Activated naive CD8-positive, alpha-beta T cell treated with anti-CD3 and anti-CD28 coated beads, Interleukin-2, amount 50 U/mL, for 24 hours (primary cell): Measurements from ENCODE around the gene BORCS5.
A peak's percentile ranks its signal among the peaks of the same experiment; 100 is the strongest.
"Not testable (repeated sequence)": the region's sequence is repeated elsewhere in the genome, so short reads cannot be mapped to it uniquely, and the experiment has no call there.

Experiments used
- ATAC-seq: fragments of 150-1000 bp; cut with Tn5 transposase; one replicate; pipeline ENCODE4 v1.10.0; 2021
- DNase-seq: peaks from one replicate; pipeline ENCODE4 v3.0.0; 2021
- H3K27ac Mint-ChIP-seq: one replicate; pipeline ENCODE4 v1.8.0; 2021; ENCODE audit warnings: mild to moderate bottlenecking, mixed read lengths
- H3K27me3 Mint-ChIP-seq: one replicate; pipeline ENCODE4 v1.8.0; 2021; ENCODE audit warnings: mixed read lengths
- H3K36me3 Mint-ChIP-seq: one replicate; pipeline ENCODE4 v1.8.0; 2021; ENCODE audit warnings: low read depth, mixed read lengths
- H3K4me1 Mint-ChIP-seq: one replicate; pipeline ENCODE4 v1.8.0; 2021; ENCODE audit warnings: mixed read lengths
- H3K4me3 Mint-ChIP-seq: one replicate; pipeline ENCODE4 v1.8.0; 2021; ENCODE audit warnings: mild to moderate bottlenecking, moderate library complexity, mixed read lengths
- H3K9me3 Mint-ChIP-seq: one replicate; pipeline ENCODE4 v1.8.0; 2021; ENCODE audit warnings: mixed read lengths

The BORCS5 gene

GRCh38 chr12:12502130-12502814, 145.4 kb downstream of the BORCS5 start:
- not testable (repeated sequence) for H3K27me3 Mint-ChIP-seq, H3K9me3 Mint-ChIP-seq, H3K4me3 Mint-ChIP-seq, ATAC-seq, DNase-seq
- Mint-ChIP-seq H3K36me3 (peaks cover 31% of the 10 kb centered on the region), H3K27ac (peak overlapping the region; percentile 96), H3K4me1 (peaks cover 72% of the 10 kb centered on the region)

DNA sequence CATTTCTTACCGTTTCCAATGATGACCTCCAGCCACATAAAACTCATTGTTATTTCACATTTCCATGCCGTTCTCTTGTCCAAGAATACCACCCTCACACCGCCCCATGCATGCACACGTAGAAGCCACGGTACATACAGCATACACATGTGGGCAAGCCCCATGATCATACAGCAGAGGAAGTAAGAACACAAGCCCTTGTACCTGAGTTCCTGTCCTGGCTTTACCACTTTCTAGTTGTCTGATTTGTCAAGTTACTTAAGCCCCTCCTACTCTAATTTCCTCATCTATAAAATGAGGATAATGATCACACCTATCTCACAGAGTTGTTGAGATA, 145.9 kb downstream of the BORCS5 start:
- Mint-ChIP-seq H3K27ac (peak overlapping the region; percentile 96), H3K27me3 (no peaks in the 10 kb centered on the region), H3K36me3 (peaks cover 29% of the 10 kb centered on the region), H3K4me1 (peaks cover 74% of the 10 kb centered on the region), H3K4me3 (no peak overlapping the region), H3K9me3 (no peaks in the 10 kb centered on the region)
- DNase-seq: no peak
- no peak for ATAC-seq

DNA sequence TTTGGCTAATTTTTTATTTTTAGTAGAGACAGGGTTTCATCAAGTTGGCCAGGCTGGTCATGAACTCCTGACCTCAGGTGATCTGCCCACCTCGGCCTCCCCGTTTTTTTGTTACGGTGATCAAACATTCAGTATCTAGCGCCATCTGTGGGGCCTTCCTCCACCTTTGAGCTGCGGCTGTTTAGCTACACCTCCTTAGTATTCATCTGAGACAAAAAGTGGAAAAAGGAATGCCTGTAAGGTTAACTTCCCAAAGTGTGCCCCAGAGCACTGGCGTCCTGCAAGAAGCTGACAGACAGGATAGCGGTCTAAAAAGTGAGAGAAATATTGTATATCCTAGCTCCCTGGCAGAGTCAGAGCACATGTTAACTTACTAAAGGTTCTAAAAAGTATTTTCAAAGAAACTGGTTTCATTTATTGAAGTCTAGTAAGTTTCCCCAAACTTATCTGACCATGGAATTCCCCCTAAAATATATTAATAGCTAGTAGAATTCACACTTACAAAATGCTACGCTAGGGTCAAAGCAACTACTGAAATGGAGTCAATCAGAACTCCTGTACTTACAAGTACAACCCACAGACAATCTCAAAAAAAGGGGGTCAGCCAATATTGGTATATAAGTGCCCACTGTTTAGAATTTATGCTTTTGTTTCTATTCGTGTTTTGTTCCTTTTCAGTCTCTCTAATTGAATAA, 146.7 kb downstream of the BORCS5 start:
- peak overlapping the region; percentile 96 for H3K27ac Mint-ChIP-seq
- H3K27me3 Mint-ChIP-seq: no peaks in the 10 kb centered on the region
- peak; percentile 48 for DNase-seq
- peak overlapping the region; percentile 50 for H3K4me3 Mint-ChIP-seq
- H3K4me1 Mint-ChIP-seq: peaks cover 81% of the 10 kb centered on the region
- H3K9me3 Mint-ChIP-seq: no peaks in the 10 kb centered on the region
- peaks cover 33% of the 10 kb centered on the region for H3K36me3 Mint-ChIP-seq
- peak; percentile 12 for ATAC-seq

DNA sequence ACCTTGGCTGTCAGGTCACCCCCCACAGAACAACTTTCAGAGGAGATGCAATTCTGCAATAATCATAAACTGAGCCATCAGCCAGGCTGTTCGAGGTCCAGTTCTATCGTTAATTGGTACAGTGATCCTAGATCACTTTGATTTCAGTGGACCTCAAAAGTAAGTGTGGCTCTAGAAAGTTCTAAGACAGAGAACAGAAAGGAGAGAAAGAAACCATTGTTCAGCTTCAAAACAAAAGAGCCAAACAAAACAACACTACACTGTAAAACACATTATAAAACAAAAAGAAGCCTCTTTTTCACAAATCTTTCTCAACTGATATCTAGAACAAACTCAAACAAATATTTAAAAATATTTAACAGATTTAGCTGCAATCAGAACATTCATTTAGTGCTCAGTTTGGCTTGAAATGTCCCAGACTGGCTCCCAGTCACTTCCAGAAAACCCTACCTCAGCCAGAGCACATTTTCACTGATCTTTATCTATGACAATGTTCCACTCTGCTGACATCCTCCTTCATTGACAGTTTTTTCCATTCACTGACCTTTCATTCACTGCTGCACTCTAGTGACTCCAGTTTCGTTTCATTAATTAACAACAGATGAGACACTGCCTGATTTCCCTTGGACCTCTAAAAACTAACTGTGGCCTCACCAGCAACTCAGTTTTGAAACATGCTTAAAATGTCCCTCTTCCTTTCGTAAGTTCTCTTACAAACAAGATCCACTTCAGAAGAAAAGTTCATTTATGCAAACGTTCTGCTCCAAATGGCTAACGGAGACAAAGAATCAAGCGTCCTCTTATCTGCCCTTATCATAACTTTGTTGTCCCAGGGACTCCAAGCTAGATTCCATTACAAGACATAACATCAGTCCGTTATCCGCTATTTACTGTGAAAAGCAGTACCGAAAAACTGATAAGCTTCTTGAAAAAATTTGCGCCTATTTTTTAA, 148.9 kb downstream of the BORCS5 start:
- DNase-seq (no peak), ATAC-seq (peak; percentile 94)
- Mint-ChIP-seq H3K4me3 (peak overlapping the region; percentile 54), H3K27me3 (no peaks in the 10 kb centered on the region), H3K27ac (peak overlapping the region; percentile 96), H3K4me1 (peaks cover 90% of the 10 kb centered on the region), H3K9me3 (no peaks in the 10 kb centered on the region), H3K36me3 (peaks cover 30% of the 10 kb centered on the region)

DNA sequence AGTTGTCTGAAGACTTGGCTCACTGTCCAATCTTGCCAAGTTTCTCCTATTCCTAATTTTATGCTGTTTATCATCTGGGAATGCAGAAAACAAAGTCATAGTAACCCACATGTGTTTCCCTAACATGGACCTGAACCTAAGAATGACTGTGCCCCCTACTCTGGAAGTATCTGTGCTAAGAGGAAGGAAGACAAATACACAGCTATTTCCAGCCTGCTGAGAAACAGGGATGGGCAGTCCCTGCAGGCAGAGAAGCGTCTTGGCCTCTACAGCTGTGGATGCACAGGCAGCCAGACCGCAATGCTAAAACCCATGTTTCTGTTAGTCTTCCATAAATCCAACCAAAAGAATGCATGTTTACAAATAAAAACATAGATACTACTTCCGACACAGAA, 149.6 kb downstream of the BORCS5 start:
- no peaks in the 10 kb centered on the region for H3K9me3 Mint-ChIP-seq
- ATAC-seq (no peak), DNase-seq (no peak)
- H3K27me3 Mint-ChIP-seq: no peaks in the 10 kb centered on the region
- H3K27ac Mint-ChIP-seq: peak overlapping the region; percentile 96
- H3K4me1 Mint-ChIP-seq: peaks cover 83% of the 10 kb centered on the region
- H3K4me3 Mint-ChIP-seq: peak overlapping the region; percentile 48
- peaks cover 25% of the 10 kb centered on the region for H3K36me3 Mint-ChIP-seq

DNA sequence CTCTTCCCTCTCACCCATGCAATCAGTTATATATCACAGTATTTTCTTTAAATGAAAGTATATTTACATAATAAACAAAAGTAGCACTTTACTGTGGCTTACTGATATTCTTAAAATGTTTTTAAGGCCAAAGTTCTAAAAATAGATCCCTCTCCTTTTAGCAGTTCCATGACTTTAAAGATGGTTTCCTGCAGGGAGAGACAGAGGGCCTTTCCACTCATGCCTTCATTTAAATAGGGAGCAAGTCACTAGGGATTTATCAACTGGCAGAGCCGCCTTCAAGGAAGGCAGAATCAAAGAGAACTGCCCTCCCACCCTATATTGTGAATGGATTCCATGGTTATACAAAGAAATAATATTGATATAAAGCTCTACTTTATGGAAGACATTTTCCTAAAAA, 150.2 kb downstream of the BORCS5 start:
- Mint-ChIP-seq H3K9me3 (no peaks in the 10 kb centered on the region), H3K36me3 (peaks cover 25% of the 10 kb centered on the region), H3K4me3 (no peak overlapping the region), H3K27ac (peak overlapping the region; percentile 96), H3K4me1 (peaks cover 80% of the 10 kb centered on the region), H3K27me3 (no peaks in the 10 kb centered on the region)
- DNase-seq (no peak), ATAC-seq (no peak)

DNA sequence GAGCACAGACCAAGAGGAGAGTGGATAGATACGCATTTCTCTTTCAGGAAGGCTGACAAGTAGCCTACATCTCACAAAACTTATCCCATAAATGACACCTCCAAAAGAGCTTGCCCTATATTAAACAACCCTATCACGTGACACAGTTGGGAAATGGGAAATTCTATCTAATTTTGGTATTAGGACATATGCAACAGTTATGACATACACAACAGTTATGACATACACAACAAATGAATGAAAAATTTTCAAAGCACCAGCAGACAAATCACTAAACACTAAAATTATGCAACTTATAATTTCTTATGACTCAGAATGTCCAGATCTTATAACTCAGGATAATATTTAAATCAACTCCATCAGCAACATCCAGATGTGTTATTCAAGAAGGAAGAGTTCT, 151.7 kb downstream of the BORCS5 start:
- no peaks in the 10 kb centered on the region for H3K27me3 Mint-ChIP-seq
- no peak overlapping the region for H3K27ac Mint-ChIP-seq
- DNase-seq (no peak), ATAC-seq (no peak)
- H3K36me3 Mint-ChIP-seq: peaks cover 17% of the 10 kb centered on the region
- H3K4me3 Mint-ChIP-seq: no peak overlapping the region
- peaks cover 68% of the 10 kb centered on the region for H3K4me1 Mint-ChIP-seq
- no peaks in the 10 kb centered on the region for H3K9me3 Mint-ChIP-seq

GRCh38 chr12:12510141-12510540, 153.3 kb downstream of the BORCS5 start:
- Mint-ChIP-seq H3K27me3 (no peaks in the 10 kb centered on the region), H3K4me3 (no peak overlapping the region), H3K9me3 (no peaks in the 10 kb centered on the region), H3K4me1 (peaks cover 55% of the 10 kb centered on the region), H3K27ac (peak overlapping the region; percentile 41), H3K36me3 (peaks cover 21% of the 10 kb centered on the region)
- no peak for DNase-seq
- ATAC-seq: no peak

GRCh38 chr12:12510551-12510950, 153.7 kb downstream of the BORCS5 start:
- H3K4me3 Mint-ChIP-seq: no peak overlapping the region
- DNase-seq: no peak
- peaks cover 21% of the 10 kb centered on the region for H3K36me3 Mint-ChIP-seq
- ATAC-seq: no peak
- peak overlapping the region; percentile 41 for H3K27ac Mint-ChIP-seq
- H3K27me3 Mint-ChIP-seq: no peaks in the 10 kb centered on the region
- no peaks in the 10 kb centered on the region for H3K9me3 Mint-ChIP-seq
- H3K4me1 Mint-ChIP-seq: peaks cover 51% of the 10 kb centered on the region

- ATAC-seq (no peak), DNase-seq (no peak)
- Mint-ChIP-seq H3K4me3 (no peak overlapping the region), H3K27me3 (no peaks in the 10 kb centered on the region), H3K36me3 (peaks cover 21% of the 10 kb centered on the region), H3K4me1 (peaks cover 45% of the 10 kb centered on the region), H3K27ac (no peak overlapping the region), H3K9me3 (no peaks in the 10 kb centered on the region)
These were observed 154.3 kb downstream of the BORCS5 start for GRCh38 chr12:12511021-12511783.

GRCh38 chr12:12511895-12512711, 155.2 kb downstream of the BORCS5 start:
- ATAC-seq (peak; percentile 86), DNase-seq (no peak)
- Mint-ChIP-seq H3K27ac (no peak overlapping the region), H3K27me3 (no peaks in the 10 kb centered on the region), H3K4me3 (no peak overlapping the region), H3K36me3 (peaks cover 28% of the 10 kb centered on the region), H3K4me1 (peaks cover 36% of the 10 kb centered on the region), H3K9me3 (no peaks in the 10 kb centered on the region)

GRCh38 chr12:12513416-12514006, 156.6 kb downstream of the BORCS5 start:
- ATAC-seq: no peak
- H3K4me3 Mint-ChIP-seq: no peak overlapping the region
- no peaks in the 10 kb centered on the region for H3K9me3 Mint-ChIP-seq
- no peak overlapping the region for H3K27ac Mint-ChIP-seq
- H3K27me3 Mint-ChIP-seq: no peaks in the 10 kb centered on the region
- H3K36me3 Mint-ChIP-seq: peaks cover 36% of the 10 kb centered on the region
- H3K4me1 Mint-ChIP-seq: peaks cover 30% of the 10 kb centered on the region
- DNase-seq: no peak

GRCh38 chr12:12518464-12518845, 161.6 kb downstream of the BORCS5 start:
- H3K27me3 Mint-ChIP-seq: no peaks in the 10 kb centered on the region
- DNase-seq (no peak), ATAC-seq (no peak)
- peaks cover 13% of the 10 kb centered on the region for H3K4me1 Mint-ChIP-seq
- no peak overlapping the region for H3K4me3 Mint-ChIP-seq
- no peak overlapping the region for H3K27ac Mint-ChIP-seq
- peaks cover 41% of the 10 kb centered on the region for H3K36me3 Mint-ChIP-seq
- H3K9me3 Mint-ChIP-seq: no peaks in the 10 kb centered on the region
